Measurements from ENCODE around the gene KCNS1. TPM values are rescaled to one million over a fixed set of nuclear protein-coding genes. Genes with fewer than 3 reads are reported as not detected.

The KCNS1 gene
- total and polyA plus RNA-seq, 2 of the 8 experiments (the other 6 are each of a cell fraction or from before 2014, with no cell fraction given): 1.4 to 1.8 TPM

GRCh38 chr20:45100563-45101245 is at the start of gene KCNS1 (continued):
- TF ChIP-seq, protein P1, sequence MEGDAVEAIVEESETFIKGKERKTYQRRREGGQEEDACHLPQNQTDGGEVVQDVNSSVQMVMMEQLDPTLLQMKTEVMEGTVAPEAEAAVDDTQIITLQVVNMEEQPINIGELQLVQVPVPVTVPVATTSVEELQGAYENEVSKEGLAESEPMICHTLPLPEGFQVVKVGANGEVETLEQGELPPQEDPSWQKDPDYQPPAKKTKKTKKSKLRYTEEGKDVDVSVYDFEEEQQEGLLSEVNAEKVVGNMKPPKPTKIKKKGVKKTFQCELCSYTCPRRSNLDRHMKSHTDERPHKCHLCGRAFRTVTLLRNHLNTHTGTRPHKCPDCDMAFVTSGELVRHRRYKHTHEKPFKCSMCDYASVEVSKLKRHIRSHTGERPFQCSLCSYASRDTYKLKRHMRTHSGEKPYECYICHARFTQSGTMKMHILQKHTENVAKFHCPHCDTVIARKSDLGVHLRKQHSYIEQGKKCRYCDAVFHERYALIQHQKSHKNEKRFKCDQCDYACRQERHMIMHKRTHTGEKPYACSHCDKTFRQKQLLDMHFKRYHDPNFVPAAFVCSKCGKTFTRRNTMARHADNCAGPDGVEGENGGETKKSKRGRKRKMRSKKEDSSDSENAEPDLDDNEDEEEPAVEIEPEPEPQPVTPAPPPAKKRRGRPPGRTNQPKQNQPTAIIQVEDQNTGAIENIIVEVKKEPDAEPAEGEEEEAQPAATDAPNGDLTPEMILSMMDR (IDR thresholded peaks at IDR 0.05; ENCODE audit: control extremely low read depth in 1 of 3, insufficient read depth in 1 of 3, low read depth in 1 of 3, low read length in 3 of 3): peak in 2 of 3 experiments; percentile 10 to 19; a peak in 2 of 4 replicates
- no peak for TF ChIP-seq FOSL1 (IDR thresholded peaks at IDR 0.05; ENCODE audit: insufficient read depth, low read depth, low read length)
- no peak for TF ChIP-seq JUND (IDR thresholded peaks at IDR 0.05; ENCODE audit: low read length)
- peak in 1 of 2 experiments; percentile 88; a peak in 1 of 4 replicates for TF ChIP-seq HDAC2 (IDR thresholded peaks at IDR 0.05; ENCODE audit: borderline replicate concordance in 1 of 2, low read depth in 2 of 2, low read length in 2 of 2)
- TF ChIP-seq RXRA (IDR thresholded peaks at IDR 0.05; ENCODE audit: insufficient read depth, low read depth, low read length): no peak
- TF ChIP-seq, protein P2, sequence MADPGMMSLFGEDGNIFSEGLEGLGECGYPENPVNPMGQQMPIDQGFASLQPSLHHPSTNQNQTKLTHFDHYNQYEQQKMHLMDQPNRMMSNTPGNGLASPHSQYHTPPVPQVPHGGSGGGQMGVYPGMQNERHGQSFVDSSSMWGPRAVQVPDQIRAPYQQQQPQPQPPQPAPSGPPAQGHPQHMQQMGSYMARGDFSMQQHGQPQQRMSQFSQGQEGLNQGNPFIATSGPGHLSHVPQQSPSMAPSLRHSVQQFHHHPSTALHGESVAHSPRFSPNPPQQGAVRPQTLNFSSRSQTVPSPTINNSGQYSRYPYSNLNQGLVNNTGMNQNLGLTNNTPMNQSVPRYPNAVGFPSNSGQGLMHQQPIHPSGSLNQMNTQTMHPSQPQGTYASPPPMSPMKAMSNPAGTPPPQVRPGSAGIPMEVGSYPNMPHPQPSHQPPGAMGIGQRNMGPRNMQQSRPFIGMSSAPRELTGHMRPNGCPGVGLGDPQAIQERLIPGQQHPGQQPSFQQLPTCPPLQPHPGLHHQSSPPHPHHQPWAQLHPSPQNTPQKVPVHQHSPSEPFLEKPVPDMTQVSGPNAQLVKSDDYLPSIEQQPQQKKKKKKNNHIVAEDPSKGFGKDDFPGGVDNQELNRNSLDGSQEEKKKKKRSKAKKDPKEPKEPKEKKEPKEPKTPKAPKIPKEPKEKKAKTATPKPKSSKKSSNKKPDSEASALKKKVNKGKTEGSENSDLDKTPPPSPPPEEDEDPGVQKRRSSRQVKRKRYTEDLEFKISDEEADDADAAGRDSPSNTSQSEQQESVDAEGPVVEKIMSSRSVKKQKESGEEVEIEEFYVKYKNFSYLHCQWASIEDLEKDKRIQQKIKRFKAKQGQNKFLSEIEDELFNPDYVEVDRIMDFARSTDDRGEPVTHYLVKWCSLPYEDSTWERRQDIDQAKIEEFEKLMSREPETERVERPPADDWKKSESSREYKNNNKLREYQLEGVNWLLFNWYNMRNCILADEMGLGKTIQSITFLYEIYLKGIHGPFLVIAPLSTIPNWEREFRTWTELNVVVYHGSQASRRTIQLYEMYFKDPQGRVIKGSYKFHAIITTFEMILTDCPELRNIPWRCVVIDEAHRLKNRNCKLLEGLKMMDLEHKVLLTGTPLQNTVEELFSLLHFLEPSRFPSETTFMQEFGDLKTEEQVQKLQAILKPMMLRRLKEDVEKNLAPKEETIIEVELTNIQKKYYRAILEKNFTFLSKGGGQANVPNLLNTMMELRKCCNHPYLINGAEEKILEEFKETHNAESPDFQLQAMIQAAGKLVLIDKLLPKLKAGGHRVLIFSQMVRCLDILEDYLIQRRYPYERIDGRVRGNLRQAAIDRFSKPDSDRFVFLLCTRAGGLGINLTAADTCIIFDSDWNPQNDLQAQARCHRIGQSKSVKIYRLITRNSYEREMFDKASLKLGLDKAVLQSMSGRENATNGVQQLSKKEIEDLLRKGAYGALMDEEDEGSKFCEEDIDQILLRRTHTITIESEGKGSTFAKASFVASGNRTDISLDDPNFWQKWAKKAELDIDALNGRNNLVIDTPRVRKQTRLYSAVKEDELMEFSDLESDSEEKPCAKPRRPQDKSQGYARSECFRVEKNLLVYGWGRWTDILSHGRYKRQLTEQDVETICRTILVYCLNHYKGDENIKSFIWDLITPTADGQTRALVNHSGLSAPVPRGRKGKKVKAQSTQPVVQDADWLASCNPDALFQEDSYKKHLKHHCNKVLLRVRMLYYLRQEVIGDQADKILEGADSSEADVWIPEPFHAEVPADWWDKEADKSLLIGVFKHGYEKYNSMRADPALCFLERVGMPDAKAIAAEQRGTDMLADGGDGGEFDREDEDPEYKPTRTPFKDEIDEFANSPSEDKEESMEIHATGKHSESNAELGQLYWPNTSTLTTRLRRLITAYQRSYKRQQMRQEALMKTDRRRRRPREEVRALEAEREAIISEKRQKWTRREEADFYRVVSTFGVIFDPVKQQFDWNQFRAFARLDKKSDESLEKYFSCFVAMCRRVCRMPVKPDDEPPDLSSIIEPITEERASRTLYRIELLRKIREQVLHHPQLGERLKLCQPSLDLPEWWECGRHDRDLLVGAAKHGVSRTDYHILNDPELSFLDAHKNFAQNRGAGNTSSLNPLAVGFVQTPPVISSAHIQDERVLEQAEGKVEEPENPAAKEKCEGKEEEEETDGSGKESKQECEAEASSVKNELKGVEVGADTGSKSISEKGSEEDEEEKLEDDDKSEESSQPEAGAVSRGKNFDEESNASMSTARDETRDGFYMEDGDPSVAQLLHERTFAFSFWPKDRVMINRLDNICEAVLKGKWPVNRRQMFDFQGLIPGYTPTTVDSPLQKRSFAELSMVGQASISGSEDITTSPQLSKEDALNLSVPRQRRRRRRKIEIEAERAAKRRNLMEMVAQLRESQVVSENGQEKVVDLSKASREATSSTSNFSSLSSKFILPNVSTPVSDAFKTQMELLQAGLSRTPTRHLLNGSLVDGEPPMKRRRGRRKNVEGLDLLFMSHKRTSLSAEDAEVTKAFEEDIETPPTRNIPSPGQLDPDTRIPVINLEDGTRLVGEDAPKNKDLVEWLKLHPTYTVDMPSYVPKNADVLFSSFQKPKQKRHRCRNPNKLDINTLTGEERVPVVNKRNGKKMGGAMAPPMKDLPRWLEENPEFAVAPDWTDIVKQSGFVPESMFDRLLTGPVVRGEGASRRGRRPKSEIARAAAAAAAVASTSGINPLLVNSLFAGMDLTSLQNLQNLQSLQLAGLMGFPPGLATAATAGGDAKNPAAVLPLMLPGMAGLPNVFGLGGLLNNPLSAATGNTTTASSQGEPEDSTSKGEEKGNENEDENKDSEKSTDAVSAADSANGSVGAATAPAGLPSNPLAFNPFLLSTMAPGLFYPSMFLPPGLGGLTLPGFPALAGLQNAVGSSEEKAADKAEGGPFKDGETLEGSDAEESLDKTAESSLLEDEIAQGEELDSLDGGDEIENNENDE (IDR thresholded peaks at IDR 0.05; ENCODE audit: insufficient replicate concordance, low read length): no peak
